GM19025 (cell line): ENCODE data around the gene OR56A5.
"Not testable (repeated sequence)": the region's sequence is repeated elsewhere in the genome, so short reads cannot be mapped to it uniquely, and the experiment has no call there.

Experiments used
- ATAC-seq: cut with Tn5 transposase; IDR thresholded peaks from one replicate; pipeline ENCODE4 v1.9.1; 2021; ENCODE audit warnings: mild to moderate bottlenecking, low read depth, moderate library complexity; ENCODE audit not compliant: unreplicated experiment

The OR56A5 gene

GRCh38 chr11:5968394-5968793 lies at the start of gene OR56A5:
OR56A5 (minus strand) TSS chr11:5968494; CDS start chr11:5968494, 0 bp downstream.
- ATAC-seq = no peak

GRCh38 chr11:6013042-6013441 lies 44.7 kb upstream of the OR56A5 start:
- no peak for ATAC-seq

GRCh38 chr11:6012035-6012668 lies 43.9 kb upstream of the OR56A5 start:
- ATAC-seq = no peak

GRCh38 chr11:6006846-6007245 lies 38.6 kb upstream of the OR56A5 start, which contains the start of gene OR56A4:
OR56A4 (minus strand) TSS chr11:6006946; CDS start chr11:6002992, 3,954 bp downstream.
- ATAC-seq = no peak

GRCh38 chr11:6006395-6006794 lies 38.1 kb upstream of the OR56A5 start:
- no peak for ATAC-seq

- no peak for ATAC-seq
These were observed 34.0 kb upstream of the OR56A5 start for GRCh38 chr11:6002202-6002699.

- ATAC-seq = no peak
These were observed 26.5 kb upstream of the OR56A5 start for GRCh38 chr11:5994791-5995190.

- no peak for ATAC-seq
These were observed 24.4 kb upstream of the OR56A5 start for GRCh38 chr11:5992604-5993251.

GRCh38 chr11:5992150-5992549 lies 23.9 kb upstream of the OR56A5 start:
- no peak for ATAC-seq

- no peak for ATAC-seq
These were observed 20.9 kb upstream of the OR56A5 start for GRCh38 chr11:5989203-5989602.

- no peak for ATAC-seq
These were observed 18.6 kb upstream of the OR56A5 start, which contains the start of gene OR52L1 for GRCh38 chr11:5986885-5987284. OR52L1 (minus strand) TSS chr11:5986985; CDS start chr11:5986930, 55 bp downstream.

- ATAC-seq = no peak
These were observed 15.1 kb upstream of the OR56A5 start for GRCh38 chr11:5983443-5983842.

GRCh38 chr11:5973530-5973929 lies 5.2 kb upstream of the OR56A5 start:
- no peak for ATAC-seq

GRCh38 chr11:5967708-5968107 lies 586 bp downstream of the OR56A5 start:
- no peak for ATAC-seq

GRCh38 chr11:5966958-5967357 lies 1.3 kb downstream of the OR56A5 start:
- ATAC-seq = no peak

GRCh38 chr11:5960704-5961320 lies 7.5 kb downstream of the OR56A5 start:
- not testable (repeated sequence) for ATAC-seq

GRCh38 chr11:5955586-5955985 lies 12.7 kb downstream of the OR56A5 start:
- ATAC-seq = no peak

GRCh38 chr11:5941951-5942350 lies 26.3 kb downstream of the OR56A5 start, which contains the start of gene OR56A3:
OR56A3 (plus strand) TSS chr11:5942251; CDS start chr11:5947347, 5,096 bp downstream.
- no peak for ATAC-seq

GRCh38 chr11:5940748-5941147 lies 27.5 kb downstream of the OR56A5 start:
- ATAC-seq = no peak

- ATAC-seq = no peak
These were observed 29.7 kb downstream of the OR56A5 start for GRCh38 chr11:5938603-5938965.

GRCh38 chr11:5937868-5938602 lies 30.3 kb downstream of the OR56A5 start:
- ATAC-seq = no peak
